ENCODE results near the gene TRAPPC11. TPM values are rescaled to one million over a fixed set of nuclear protein-coding genes. Genes with fewer than 3 reads are reported as not detected.

Gene TRAPPC11
- total and polyA plus RNA-seq, 2 of the 13 experiments (the other 11 are each of a cell fraction or from before 2014, with no cell fraction given), result 18.0 to 23.2 TPM

DNA sequence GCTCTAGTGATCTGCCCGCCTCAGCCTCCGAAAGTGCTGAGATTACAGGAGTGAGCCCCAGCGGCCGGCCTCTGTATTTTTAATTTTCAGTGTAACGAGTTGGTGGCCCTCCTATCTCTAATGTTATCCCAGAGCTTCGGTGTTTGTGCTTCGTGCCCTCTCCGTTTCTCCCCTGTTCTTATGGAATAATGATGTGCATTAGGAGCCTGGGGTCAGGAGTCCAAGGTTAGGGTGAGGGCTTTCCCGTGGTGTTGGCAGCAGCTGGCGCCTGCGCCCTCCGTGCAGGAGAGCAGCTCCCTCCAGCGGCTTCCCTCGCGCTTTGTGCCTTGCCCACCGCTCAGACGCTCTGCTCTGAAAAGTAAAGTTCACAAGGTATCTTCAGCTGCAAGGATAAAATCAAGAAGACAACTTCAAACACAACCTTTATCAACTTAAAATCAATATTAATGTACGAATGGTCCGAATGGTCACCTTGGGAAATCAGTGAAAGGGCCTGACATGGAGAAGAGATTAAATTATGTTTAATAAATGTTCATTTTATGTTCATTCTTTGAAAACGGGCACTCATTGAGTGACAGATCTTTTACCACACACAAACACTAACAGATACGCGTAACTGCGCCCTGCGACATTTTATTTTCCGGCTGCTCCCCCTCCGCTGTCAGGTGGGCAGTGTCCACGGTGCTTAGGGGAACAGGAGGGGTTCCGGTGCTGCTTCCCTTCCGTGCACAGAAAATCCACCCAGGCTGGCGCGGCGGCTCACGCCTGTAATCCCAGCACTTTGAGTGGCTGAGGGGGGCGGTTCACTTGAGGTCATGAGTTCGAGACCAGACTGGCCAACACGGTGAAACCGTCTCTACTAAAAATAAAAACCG, 62.4 kb downstream of the TRAPPC11 start (continued):
- TF ChIP-seq, protein P1, sequence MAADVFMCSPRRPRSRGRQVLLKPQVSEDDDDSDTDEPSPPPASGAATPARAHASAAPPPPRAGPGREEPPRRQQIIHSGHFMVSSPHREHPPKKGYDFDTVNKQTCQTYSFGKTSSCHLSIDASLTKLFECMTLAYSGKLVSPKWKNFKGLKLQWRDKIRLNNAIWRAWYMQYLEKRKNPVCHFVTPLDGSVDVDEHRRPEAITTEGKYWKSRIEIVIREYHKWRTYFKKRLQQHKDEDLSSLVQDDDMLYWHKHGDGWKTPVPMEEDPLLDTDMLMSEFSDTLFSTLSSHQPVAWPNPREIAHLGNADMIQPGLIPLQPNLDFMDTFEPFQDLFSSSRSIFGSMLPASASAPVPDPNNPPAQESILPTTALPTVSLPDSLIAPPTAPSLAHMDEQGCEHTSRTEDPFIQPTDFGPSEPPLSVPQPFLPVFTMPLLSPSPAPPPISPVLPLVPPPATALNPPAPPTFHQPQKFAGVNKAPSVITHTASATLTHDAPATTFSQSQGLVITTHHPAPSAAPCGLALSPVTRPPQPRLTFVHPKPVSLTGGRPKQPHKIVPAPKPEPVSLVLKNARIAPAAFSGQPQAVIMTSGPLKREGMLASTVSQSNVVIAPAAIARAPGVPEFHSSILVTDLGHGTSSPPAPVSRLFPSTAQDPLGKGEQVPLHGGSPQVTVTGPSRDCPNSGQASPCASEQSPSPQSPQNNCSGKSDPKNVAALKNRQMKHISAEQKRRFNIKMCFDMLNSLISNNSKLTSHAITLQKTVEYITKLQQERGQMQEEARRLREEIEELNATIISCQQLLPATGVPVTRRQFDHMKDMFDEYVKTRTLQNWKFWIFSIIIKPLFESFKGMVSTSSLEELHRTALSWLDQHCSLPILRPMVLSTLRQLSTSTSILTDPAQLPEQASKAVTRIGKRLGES (CRISPR knock-in tag; IDR thresholded peaks at IDR 0.05; ENCODE audit: borderline replicate concordance), result no peak
- TF ChIP-seq ZNF232 (CRISPR knock-in tag; IDR thresholded peaks at IDR 0.05; ENCODE audit: borderline replicate concordance) (no peak), KLF11 (CRISPR knock-in tag; IDR thresholded peaks at IDR 0.05) (no peak), ZNF121 (CRISPR knock-in tag; IDR thresholded peaks at IDR 0.05) (0 out of 2 replicates have a peak, but pooled peaks have one; percentile 23), JUN (CRISPR knock-in tag; IDR thresholded peaks at IDR 0.05) (no peak), CREM (IDR thresholded peaks at IDR 0.05) (0 out of 2 replicates have a peak, but pooled peaks have one; percentile 28), CREM (CRISPR knock-in tag; IDR thresholded peaks at IDR 0.05) (no peak), ZNF850 (CRISPR knock-in tag; conservative IDR thresholded peaks at IDR 0.05) (no peak), ETV6 (CRISPR knock-in tag; conservative IDR thresholded peaks at IDR 0.05) (no peak), NBN (conservative IDR thresholded peaks at IDR 0.05) (no peak), ZNF329 (CRISPR knock-in tag; IDR thresholded peaks at IDR 0.05; ENCODE audit: low read depth) (no peak), FOXM1 (CRISPR knock-in tag; IDR thresholded peaks at IDR 0.05) (no peak), HNF4A (CRISPR knock-in tag; IDR thresholded peaks at IDR 0.05) (peak; percentile 97)
- TF ChIP-seq, protein P2, sequence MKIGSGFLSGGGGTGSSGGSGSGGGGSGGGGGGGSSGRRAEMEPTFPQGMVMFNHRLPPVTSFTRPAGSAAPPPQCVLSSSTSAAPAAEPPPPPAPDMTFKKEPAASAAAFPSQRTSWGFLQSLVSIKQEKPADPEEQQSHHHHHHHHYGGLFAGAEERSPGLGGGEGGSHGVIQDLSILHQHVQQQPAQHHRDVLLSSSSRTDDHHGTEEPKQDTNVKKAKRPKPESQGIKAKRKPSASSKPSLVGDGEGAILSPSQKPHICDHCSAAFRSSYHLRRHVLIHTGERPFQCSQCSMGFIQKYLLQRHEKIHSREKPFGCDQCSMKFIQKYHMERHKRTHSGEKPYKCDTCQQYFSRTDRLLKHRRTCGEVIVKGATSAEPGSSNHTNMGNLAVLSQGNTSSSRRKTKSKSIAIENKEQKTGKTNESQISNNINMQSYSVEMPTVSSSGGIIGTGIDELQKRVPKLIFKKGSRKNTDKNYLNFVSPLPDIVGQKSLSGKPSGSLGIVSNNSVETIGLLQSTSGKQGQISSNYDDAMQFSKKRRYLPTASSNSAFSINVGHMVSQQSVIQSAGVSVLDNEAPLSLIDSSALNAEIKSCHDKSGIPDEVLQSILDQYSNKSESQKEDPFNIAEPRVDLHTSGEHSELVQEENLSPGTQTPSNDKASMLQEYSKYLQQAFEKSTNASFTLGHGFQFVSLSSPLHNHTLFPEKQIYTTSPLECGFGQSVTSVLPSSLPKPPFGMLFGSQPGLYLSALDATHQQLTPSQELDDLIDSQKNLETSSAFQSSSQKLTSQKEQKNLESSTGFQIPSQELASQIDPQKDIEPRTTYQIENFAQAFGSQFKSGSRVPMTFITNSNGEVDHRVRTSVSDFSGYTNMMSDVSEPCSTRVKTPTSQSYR (CRISPR knock-in tag; IDR thresholded peaks at IDR 0.05; ENCODE audit: borderline replicate concordance), result no peak
- TF ChIP-seq, protein P3, sequence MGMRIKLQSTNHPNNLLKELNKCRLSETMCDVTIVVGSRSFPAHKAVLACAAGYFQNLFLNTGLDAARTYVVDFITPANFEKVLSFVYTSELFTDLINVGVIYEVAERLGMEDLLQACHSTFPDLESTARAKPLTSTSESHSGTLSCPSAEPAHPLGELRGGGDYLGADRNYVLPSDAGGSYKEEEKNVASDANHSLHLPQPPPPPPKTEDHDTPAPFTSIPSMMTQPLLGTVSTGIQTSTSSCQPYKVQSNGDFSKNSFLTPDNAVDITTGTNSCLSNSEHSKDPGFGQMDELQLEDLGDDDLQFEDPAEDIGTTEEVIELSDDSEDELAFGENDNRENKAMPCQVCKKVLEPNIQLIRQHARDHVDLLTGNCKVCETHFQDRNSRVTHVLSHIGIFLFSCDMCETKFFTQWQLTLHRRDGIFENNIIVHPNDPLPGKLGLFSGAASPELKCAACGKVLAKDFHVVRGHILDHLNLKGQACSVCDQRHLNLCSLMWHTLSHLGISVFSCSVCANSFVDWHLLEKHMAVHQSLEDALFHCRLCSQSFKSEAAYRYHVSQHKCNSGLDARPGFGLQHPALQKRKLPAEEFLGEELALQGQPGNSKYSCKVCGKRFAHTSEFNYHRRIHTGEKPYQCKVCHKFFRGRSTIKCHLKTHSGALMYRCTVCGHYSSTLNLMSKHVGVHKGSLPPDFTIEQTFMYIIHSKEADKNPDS (CRISPR knock-in tag; IDR thresholded peaks at IDR 0.05), result no peak
- TF ChIP-seq, protein P4, sequence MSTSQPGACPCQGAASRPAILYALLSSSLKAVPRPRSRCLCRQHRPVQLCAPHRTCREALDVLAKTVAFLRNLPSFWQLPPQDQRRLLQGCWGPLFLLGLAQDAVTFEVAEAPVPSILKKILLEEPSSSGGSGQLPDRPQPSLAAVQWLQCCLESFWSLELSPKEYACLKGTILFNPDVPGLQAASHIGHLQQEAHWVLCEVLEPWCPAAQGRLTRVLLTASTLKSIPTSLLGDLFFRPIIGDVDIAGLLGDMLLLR (CRISPR knock-in tag; IDR thresholded peaks at IDR 0.05), result no peak
- TF ChIP-seq, protein P5, sequence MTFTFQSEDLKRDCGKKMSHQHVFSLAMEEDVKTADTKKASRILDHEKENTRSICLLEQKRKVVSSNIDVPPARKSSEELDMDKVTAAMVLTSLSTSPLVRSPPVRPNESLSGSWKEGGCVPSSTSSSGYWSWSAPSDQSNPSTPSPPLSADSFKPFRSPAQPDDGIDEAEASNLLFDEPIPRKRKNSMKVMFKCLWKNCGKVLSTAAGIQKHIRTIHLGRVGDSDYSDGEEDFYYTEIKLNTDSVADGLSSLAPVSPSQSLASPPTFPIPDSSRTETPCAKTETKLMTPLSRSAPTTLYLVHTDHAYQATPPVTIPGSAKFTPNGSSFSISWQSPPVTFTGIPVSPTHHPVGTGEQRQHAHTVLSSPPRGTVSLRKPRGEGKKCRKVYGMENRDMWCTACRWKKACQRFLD (CRISPR knock-in tag; IDR thresholded peaks at IDR 0.05; ENCODE audit: borderline replicate concordance), result no peak; the same call in 1 of the 2 replicates
- TF ChIP-seq, protein P6, sequence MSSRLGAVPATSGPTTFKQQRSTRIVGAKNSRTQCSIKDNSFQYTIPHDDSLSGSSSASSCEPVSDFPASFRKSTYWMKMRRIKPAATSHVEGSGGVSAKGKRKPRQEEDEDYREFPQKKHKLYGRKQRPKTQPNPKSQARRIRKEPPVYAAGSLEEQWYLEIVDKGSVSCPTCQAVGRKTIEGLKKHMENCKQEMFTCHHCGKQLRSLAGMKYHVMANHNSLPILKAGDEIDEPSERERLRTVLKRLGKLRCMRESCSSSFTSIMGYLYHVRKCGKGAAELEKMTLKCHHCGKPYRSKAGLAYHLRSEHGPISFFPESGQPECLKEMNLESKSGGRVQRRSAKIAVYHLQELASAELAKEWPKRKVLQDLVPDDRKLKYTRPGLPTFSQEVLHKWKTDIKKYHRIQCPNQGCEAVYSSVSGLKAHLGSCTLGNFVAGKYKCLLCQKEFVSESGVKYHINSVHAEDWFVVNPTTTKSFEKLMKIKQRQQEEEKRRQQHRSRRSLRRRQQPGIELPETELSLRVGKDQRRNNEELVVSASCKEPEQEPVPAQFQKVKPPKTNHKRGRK (CRISPR knock-in tag; IDR thresholded peaks at IDR 0.05), result no peak
